HepG2 (cell line): ENCODE measurements around the gene RPUSD3. TPM values are rescaled to one million over a fixed set of nuclear protein-coding genes. Genes with fewer than 3 reads are reported as not detected.

ENCODE experiments used
- RFX5 ChIP-seq: IDR thresholded peaks from 2 replicates; pipeline ENCODE4 v1.6.1; 2011; ENCODE audit warnings: low read depth, low read length, improper control_type of control experiment
- ZNF142 ChIP-seq: sonication (generic); formaldehyde crosslinking; IDR thresholded peaks from 2 replicates; pipeline ENCODE4 v1.4.0; 2020; ENCODE audit warnings: missing genetic modification reagents
- ZNF546 ChIP-seq: sonication (generic); formaldehyde crosslinking; conservative IDR thresholded peaks from 2 replicates; pipeline ENCODE4 v1.8.1; 2023; ENCODE audit warnings: mild to moderate bottlenecking, missing genetic modification reagents
- polyA plus RNA-seq, 8 experiments: library from polyadenylated mRNA; depleted of rRNA in 3 of 8; stranded (reverse) in 7 of 8; unstranded in 1 of 8; fragments of >200 nt; fragmentation: Illumina TruSeq in 4 of 8; extraction: Trizol in 4 of 8; gene quantifications; 2 replicates each; pipeline versions ENCODE4 v1.2.1 to v1.2.3, GENCODE V29; 2011 to 2016; ENCODE audit warnings: low read depth in 4 of 8, missing spikeins in 1 of 8, mixed read lengths in 1 of 8; ENCODE audit not compliant: insufficient read depth in 1 of 8
- total RNA-seq, 5 experiments: library from RNA; depleted of rRNA; stranded (reverse); fragments of >200 nt; fragmentation: Illumina TruSeq; extraction: Trizol; gene quantifications; 2 replicates each; pipeline ENCODE4 v1.2.3, GENCODE V29; 2016; ENCODE audit warnings: low read depth in 1 of 5
- TF ChIP-seq, protein P1 (sequence below): sonication (generic); formaldehyde crosslinking; IDR thresholded peaks from 2 replicates; pipeline ENCODE4 v1.4.0; 2020; ENCODE audit warnings: missing genetic modification reagents, borderline replicate concordance
- TF ChIP-seq, protein P2 (sequence below): sonication (generic); formaldehyde crosslinking; IDR thresholded peaks from 2 replicates; pipeline ENCODE4 v1.4.0; 2020; ENCODE audit warnings: mild to moderate bottlenecking, missing genetic modification reagents

Gene RPUSD3
- total and polyA plus RNA-seq, 2 of the 13 experiments (the other 11 are each of a cell fraction or from before 2014, with no cell fraction given), result 32.1 to 48.7 TPM

GRCh38 chr3:9843715-9844438 is at the start of gene RPUSD3 (continued):
- TF ChIP-seq, protein P1, sequence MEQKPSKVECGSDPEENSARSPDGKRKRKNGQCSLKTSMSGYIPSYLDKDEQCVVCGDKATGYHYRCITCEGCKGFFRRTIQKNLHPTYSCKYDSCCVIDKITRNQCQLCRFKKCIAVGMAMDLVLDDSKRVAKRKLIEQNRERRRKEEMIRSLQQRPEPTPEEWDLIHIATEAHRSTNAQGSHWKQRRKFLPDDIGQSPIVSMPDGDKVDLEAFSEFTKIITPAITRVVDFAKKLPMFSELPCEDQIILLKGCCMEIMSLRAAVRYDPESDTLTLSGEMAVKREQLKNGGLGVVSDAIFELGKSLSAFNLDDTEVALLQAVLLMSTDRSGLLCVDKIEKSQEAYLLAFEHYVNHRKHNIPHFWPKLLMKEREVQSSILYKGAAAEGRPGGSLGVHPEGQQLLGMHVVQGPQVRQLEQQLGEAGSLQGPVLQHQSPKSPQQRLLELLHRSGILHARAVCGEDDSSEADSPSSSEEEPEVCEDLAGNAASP (CRISPR knock-in tag), result no peak
- TF ChIP-seq RFX5 (no peak), ZNF546 (CRISPR knock-in tag) (no peak), ZNF142 (no peak)
- TF ChIP-seq, protein P2, sequence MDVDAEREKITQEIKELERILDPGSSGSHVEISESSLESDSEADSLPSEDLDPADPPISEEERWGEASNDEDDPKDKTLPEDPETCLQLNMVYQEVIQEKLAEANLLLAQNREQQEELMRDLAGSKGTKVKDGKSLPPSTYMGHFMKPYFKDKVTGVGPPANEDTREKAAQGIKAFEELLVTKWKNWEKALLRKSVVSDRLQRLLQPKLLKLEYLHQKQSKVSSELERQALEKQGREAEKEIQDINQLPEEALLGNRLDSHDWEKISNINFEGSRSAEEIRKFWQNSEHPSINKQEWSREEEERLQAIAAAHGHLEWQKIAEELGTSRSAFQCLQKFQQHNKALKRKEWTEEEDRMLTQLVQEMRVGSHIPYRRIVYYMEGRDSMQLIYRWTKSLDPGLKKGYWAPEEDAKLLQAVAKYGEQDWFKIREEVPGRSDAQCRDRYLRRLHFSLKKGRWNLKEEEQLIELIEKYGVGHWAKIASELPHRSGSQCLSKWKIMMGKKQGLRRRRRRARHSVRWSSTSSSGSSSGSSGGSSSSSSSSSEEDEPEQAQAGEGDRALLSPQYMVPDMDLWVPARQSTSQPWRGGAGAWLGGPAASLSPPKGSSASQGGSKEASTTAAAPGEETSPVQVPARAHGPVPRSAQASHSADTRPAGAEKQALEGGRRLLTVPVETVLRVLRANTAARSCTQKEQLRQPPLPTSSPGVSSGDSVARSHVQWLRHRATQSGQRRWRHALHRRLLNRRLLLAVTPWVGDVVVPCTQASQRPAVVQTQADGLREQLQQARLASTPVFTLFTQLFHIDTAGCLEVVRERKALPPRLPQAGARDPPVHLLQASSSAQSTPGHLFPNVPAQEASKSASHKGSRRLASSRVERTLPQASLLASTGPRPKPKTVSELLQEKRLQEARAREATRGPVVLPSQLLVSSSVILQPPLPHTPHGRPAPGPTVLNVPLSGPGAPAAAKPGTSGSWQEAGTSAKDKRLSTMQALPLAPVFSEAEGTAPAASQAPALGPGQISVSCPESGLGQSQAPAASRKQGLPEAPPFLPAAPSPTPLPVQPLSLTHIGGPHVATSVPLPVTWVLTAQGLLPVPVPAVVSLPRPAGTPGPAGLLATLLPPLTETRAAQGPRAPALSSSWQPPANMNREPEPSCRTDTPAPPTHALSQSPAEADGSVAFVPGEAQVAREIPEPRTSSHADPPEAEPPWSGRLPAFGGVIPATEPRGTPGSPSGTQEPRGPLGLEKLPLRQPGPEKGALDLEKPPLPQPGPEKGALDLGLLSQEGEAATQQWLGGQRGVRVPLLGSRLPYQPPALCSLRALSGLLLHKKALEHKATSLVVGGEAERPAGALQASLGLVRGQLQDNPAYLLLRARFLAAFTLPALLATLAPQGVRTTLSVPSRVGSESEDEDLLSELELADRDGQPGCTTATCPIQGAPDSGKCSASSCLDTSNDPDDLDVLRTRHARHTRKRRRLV (CRISPR knock-in tag), result peak; percentile 84
